Posterior cingulate gyrus (tissue), 11 donors: ENCODE measurements around the gene SGMS2.

Source experiments
- DNase-seq, 10 donors: peaks; one replicate each; pipeline versions ENCODE4 v3.0.0 to v3.0.0-alpha.2; 2020 to 2021; ENCODE audit warnings: mixed read lengths in 3 of 10
- intact Hi-C: fragments of 100-400 bp; cut with DNase I; formaldehyde crosslinking; loops from one replicate; pipeline ENCODE4 v1.15.1; 2023

SGMS2 gene

DNA sequence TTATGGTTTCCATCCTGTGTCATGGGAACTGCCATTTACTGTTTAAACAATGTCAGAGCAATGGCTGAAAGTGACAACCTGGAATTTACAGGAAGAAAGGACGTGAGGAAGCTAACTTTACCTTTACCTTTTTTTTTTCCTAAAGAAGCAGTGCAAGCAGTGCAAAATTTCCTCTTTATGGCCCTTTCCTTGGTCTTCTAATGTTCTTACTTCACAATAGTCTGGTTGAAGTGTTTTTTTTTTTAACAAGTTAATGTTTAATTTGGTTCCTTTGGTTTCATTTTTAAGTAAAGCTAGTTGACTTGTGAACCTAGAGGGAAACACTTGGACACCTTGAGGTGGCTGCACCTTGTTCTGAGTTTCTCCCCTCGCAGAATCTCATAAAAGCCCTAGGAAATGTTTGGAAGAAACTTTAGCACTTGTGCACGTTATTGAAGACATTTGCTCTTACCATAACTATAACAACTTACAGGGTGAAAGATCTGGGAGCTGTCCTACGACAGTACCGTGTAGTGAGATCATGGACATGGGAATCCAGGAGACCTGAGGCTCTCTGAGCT is 1.8 kb downstream of the SGMS2 start:
- intact Hi-C loops = no loop called here
- no peak for DNase-seq

DNA sequence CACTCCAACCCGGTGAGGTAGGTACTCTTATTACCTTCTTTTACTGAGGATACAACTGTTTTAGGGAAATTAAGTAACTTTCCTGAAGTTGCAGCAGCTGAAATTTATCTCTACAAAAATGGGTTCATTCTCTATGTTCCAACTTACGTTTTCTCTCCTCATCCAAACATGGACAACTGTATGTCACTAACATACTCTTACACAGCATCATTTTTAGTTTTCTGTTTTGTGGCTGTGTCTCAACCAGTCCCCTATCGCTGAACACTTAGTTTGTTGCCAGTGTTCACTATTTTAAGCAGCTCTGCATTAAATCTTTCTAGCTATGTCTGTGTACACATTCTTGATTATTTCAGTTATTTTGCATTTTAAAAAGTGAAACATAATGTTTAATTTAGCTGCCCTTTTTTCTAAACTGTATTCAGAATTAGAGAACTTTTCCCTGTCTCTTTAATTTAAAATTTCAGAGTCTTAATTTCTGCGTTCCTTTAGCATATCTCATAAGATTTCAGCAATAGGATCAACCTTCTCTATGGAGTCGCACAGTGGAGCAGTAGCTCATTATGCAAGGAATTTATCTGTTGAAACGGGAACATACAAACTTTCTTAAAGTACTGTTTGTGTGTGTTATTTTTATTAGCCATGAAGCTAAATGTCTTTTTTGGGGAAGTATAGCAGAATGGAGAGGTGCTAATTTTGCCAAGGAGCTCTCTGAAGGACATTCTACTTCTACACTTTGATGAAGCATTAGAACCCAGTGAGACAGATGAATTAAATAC is 3.8 kb downstream of the SGMS2 start:
- DNase-seq = no peak
- intact Hi-C loops = no loop called here

DNA sequence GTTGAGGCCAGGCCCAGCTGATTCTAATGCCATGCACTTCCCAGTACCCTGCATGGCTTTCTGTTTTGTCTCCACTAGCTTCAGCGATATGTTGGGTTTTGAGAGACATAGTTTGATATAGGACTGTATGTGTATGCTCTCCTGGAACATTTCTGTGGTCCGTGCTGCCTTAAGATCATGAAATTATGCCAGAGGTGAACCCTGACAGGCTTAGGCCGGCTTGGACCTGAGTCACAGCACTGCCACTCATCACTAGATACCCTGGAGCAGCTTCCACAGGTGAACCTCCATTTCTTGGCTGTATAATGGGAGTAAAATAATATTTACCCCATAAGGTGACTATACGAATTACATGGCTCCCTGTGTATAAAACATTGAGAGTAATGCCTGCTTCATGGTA is 6.4 kb downstream of the SGMS2 start:
- DNase-seq = no peak
- intact Hi-C loops = no loop called here

DNA sequence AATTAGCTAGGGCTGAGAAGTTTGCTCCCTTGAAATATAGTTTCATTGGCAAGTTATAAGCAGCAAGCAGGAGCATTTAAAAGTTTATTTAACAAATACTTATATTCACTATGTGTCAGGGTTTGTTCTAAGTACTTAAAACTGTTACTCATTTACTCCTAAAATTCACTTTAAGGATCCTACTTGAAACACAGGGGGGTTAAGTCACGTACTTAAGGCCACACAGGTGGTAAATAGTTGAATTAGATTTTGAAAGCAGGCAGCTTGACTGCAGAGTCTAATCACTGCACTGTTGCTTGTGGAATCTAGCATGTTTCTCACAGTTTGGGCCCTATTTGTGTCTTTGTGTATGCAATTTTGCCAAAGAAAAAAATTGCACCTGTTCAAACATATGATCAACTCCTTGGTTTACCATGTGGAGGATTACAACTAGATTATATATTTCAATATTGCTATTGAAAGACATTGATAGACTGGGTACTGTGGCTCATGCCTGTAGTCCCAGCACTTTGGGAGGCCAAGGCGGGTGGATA is 7.6 kb downstream of the SGMS2 start:
- DNase-seq = no peak
- intact Hi-C loops = no loop called here

DNA sequence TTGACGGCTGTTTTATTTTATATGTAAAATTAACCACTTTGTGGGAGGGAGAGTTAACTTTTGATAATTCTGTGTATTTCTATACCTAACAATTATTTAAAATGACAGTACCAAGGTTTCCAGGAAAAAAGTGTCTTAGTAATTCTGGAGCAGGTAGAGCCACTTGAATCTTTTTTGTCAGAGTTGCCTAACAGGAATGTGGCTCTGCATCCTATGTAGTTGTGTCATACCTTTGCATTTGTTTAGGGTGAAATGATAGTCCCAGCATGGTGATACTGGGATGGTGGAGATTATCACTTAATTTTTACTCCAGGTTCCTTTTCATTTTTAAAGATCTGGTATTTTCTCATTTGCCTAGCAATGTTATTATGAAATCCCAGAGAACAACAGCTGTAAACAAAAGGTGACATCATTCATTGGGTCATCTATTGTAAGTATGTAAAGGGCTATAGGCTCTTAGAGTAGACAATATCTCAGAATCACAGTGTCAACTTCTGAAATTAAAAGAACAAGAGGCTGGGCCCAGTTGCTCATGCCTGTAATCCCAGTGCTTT is 9.6 kb downstream of the SGMS2 start:
- no peak for DNase-seq
- intact Hi-C loops = no loop called here

- intact Hi-C loops = no loop called here
- DNase-seq = no peak
Measured at GRCh38 chr4:107835406-107835805, 10.7 kb downstream of the SGMS2 start.

GRCh38 chr4:107837317-107837716 is 12.6 kb downstream of the SGMS2 start:
- intact Hi-C loops = no loop called here
- peak in 1 of 10 donors; percentile 67 for DNase-seq

- intact Hi-C loops = no loop called here
- no peak for DNase-seq
Measured at GRCh38 chr4:107837776-107838618, 13.3 kb downstream of the SGMS2 start.

GRCh38 chr4:107838861-107839565 is 14.3 kb downstream of the SGMS2 start:
- intact Hi-C loops = no loop called here
- no peak for DNase-seq

- intact Hi-C loops = no loop called here
- no peak for DNase-seq
Measured at GRCh38 chr4:107843391-107843790, 18.7 kb downstream of the SGMS2 start.

DNA sequence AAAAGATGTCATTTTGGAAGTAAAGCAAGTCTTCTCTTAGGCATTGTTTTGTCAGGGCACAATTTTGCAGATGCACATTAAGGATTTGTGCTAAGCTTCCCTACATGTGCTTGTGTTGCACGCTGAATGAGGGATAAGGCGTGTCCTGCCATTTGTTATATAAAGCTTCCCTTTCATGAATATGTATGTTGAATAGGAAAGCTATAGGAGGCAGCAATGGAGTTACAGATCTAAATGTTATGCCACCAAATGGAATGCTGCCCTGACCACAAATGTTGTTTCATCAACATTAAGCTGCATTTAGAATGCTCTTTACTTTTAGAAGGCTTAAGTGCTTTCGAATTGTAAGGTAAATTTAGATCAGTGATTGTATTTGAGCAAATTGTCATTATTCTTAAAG is 20.9 kb downstream of the SGMS2 start:
- no peak for DNase-seq
- intact Hi-C loops = no loop called here

DNA sequence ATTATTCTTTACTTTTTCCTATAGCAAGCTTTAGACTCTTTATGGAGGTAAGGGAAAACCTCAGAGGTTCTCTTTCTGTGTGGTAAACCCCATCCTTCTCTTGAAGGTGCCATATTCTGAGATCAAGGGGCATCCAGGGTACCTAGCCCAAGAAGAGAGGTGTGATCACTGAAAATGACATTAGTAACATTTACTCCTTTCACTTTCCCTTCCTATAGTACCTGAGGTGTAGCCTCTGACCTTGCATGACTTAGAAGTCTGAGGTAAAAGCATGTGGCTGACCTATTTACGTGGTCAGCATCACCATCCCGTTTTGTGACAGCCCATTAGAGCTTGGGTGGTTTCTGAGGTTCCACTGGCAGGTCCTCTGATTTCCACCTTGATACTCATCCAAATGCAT is 25.7 kb downstream of the SGMS2 start:
- intact Hi-C loops = no loop called here
- DNase-seq = no peak

DNA sequence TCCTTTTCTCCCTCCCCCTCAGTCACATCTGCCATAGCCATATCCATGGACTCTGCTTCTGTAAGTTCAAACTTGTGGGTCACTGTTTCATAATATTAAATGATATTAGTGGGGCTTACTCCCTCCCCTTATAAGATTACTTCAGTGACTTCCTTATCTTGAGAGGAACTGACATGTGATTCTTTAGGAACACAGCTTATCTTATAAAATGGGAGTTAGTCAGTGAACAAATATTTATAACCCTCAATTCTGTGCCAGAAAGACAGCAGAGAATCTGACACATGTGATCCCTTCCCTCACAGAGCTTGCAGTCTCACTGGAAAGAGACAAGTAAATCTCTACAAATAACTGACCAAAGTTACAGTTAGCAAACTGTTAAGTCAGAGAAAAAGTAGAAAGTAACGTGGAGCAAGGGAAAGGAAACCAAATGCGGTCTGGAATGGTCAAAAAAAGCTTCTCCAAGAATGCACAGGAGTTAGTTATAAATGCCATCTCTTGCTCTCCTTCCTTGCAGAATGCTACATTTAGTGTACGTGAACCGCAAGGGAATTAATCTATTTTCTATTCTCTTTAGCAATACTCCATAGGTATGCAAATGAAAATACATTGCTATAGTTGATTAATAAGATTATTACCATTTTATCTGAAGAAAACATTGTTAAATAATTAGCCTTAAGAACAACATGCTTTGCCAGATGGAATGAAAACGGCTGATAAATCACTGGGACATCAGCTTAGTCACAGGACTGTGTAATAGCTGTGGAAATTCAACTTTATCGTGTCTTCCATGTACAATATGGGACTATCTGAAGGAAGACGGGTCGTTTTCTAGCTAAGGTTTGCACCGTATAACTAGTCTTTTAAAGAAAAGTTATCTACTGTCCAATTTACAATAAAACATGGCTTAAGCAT is 29.0 kb downstream of the SGMS2 start:
- DNase-seq = no peak
- intact Hi-C loops = no loop called here

GRCh38 chr4:107854356-107855022 is 29.8 kb downstream of the SGMS2 start:
- intact Hi-C loops = no loop called here
- no peak for DNase-seq

- intact Hi-C loops = no loop called here
Measured at GRCh38 chr4:107855723-107856122, 31.0 kb downstream of the SGMS2 start.

DNA sequence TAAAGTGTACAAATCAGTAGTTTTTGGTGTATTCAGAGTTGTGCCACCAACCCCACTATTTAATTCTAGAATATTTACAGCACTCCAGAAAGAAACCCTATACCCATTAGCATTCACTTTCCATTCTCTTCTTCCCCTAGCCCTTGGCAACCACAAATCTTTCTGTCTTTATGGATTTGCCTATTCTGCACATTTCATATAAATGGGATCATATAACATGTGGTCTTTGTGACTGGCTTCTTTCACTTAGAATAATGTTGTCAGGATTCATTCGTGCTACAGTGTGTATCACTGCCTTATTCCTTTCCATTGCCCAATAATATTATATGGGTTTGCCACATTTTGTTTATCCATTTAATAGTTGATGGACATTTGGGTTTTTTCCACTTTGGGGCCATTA is 32.2 kb downstream of the SGMS2 start:
- intact Hi-C loops = no loop called here
- no peak for DNase-seq

More at GRCh38 chr4:107855723-107856122, 31.0 kb downstream of the SGMS2 start:
- DNase-seq = no peak

GRCh38 chr4:107857741-107858140 is 33.0 kb downstream of the SGMS2 start:
- intact Hi-C loops = no loop called here
- no peak for DNase-seq

- DNase-seq = no peak
- intact Hi-C loops = no loop called here
Measured at GRCh38 chr4:107858158-107858742, 33.5 kb downstream of the SGMS2 start.
